22Rv1 (cell line): ENCODE data around the gene ERC1.

ENCODE experiments used
- H3K27ac ChIP-seq: fragments of 450-650 bp; 2 replicates; pipeline ENCODE4 v1.5.1; 2017
- ZFX ChIP-seq: fragments of 450-650 bp; IDR thresholded peaks from 2 replicates; pipeline ENCODE4 v1.6.1; 2017; ENCODE audit warnings: antibody characterized with exemption, borderline replicate concordance
- TF ChIP-seq, protein P1 (sequence below): fragments of 450-650 bp; IDR thresholded peaks from 2 replicates; pipeline ENCODE4 v1.5.1; 2017; ENCODE audit warnings: mild to moderate bottlenecking

The ERC1 gene

DNA sequence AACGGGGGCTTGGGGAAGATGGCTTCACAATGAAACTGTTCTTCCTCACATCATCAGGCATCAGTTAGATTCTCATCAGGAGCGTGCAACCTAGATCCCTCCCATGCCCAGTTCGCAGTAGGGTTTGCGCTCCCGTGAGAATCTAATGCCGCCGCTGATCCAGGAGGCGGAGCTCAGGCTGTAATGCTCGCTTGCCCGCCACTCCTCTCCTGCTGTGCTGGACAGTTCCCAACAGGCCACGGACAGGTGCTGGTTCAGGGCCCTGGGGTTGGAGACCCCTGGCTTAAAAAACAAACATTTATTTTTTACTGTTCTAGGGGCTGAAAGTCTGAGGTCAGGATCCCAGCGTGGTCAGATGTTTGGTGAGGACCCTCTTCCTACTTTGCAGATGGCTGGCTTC is 422.9 kb downstream of the ERC1 start:
- no peak for TF ChIP-seq ZFX
- TF ChIP-seq, protein P1, sequence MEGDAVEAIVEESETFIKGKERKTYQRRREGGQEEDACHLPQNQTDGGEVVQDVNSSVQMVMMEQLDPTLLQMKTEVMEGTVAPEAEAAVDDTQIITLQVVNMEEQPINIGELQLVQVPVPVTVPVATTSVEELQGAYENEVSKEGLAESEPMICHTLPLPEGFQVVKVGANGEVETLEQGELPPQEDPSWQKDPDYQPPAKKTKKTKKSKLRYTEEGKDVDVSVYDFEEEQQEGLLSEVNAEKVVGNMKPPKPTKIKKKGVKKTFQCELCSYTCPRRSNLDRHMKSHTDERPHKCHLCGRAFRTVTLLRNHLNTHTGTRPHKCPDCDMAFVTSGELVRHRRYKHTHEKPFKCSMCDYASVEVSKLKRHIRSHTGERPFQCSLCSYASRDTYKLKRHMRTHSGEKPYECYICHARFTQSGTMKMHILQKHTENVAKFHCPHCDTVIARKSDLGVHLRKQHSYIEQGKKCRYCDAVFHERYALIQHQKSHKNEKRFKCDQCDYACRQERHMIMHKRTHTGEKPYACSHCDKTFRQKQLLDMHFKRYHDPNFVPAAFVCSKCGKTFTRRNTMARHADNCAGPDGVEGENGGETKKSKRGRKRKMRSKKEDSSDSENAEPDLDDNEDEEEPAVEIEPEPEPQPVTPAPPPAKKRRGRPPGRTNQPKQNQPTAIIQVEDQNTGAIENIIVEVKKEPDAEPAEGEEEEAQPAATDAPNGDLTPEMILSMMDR = no peak
- H3K27ac ChIP-seq = no peak overlapping the region

- no peak overlapping the region for H3K27ac ChIP-seq
- no peak for TF ChIP-seq ZFX
- TF ChIP-seq, protein P1 = no peak
Measured at GRCh38 chr12:1418144-1418543, 427.1 kb downstream of the ERC1 start.

DNA sequence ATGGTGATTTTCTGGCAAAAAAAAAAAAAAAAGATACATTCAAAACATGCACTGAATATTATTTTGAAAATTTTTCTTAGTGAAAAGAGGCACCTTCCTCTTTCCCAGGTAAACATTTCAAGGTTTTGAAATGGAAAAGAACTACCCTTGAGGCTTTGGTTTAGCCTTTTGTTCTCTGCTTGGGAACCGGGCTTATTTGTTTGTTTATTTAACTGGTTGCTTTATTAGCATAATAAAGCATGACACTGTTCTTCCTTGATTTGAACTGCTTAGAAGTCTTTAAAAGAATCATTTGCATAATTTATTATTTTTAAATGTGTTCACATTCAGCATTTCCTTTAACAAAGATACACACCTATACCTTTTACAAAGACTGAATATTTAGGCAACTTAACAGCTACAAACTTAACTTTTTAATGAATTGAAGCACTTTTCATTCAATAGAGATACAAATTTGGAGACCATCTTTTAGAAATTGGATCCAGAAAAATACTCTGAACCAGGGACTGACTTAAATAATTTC is 428.9 kb downstream of the ERC1 start:
- TF ChIP-seq, protein P1 = no peak
- TF ChIP-seq ZFX = no peak
- no peak overlapping the region for H3K27ac ChIP-seq

GRCh38 chr12:1421091-1421846 is 430.2 kb downstream of the ERC1 start:
- TF ChIP-seq, protein P1 = no peak
- no peak for TF ChIP-seq ZFX

DNA sequence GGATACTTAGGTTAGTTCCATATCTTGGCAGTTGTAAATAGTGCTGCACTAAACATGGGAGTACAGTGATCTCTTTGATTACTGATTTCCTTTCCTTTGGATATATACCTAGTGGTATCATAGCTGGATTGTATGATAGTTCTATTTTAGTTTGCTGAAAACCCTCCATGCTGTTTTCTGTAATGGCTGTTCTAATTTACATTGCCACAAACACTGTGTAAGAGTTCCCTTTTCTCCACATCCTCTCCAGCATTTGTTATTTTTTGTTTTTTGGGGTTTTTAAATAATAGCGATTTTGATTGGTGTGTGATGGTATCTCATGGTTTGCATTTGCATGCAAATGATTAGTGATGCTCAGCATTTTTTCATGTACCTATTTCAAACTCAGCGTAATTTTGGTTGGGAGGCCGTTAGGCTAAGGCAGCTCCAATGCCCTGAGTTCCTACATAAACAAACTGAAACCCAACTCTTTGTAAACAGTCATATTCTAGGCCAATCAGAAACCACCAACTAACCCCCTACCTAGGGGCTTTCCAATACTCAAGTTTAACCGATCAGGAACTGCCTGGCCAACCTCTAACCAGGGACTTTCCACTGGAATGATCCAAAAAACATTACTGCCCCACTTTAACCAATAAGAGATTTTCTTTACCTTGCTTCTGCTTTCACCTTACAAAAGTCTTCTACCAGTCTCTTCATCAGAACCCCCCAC is 431.7 kb downstream of the ERC1 start:
- no peak for TF ChIP-seq ZFX
- TF ChIP-seq, protein P1 = no peak
- H3K27ac ChIP-seq = no peak overlapping the region

More at GRCh38 chr12:1421091-1421846, 430.2 kb downstream of the ERC1 start:
- H3K27ac ChIP-seq = no peak overlapping the region

DNA sequence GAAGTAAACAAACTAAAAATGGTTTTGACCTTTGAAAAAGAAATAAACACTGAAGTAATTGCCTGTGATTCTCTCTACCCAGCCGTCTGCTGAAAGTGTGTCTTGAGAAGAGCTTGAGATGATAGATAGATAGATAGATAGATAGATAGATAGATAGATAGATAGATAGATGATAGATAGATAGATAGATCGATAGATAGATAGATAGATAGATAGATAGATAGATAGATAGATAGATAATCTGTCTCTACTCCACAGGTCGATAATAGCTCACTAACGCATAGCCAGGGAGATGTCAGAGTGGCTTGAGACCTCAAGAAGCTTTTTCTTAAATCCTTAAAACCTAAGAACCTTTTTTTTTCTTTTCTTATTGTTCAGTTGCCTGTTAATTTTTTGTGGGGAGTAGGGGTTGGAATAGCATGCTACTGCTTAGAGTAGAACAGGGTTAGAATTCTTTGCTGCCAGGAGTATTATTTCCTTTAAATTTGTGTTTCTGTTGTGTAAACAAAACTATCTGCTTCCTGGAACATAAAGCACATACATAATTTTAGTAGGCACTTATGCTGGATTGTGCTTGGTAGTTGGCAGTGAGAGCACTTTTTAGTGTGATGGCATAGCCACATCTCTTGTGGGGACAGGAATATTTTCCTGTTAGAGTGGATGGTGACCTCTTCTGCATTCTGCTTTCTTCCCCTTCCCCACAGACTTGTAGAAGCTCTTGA is 433.8 kb downstream of the ERC1 start:
- H3K27ac ChIP-seq = no peak overlapping the region
- TF ChIP-seq, protein P1 = no peak
- TF ChIP-seq ZFX = no peak
